ENCODE measurements around the gene VSIG10. TPM values are rescaled to one million over a fixed set of nuclear protein-coding genes. Genes with fewer than 3 reads are reported as not detected.

Gene VSIG10
- total and polyA plus RNA-seq, 2 of the 13 experiments (the other 11 are each of a cell fraction or from before 2014, with no cell fraction given): 25.6 to 42.5 TPM

DNA sequence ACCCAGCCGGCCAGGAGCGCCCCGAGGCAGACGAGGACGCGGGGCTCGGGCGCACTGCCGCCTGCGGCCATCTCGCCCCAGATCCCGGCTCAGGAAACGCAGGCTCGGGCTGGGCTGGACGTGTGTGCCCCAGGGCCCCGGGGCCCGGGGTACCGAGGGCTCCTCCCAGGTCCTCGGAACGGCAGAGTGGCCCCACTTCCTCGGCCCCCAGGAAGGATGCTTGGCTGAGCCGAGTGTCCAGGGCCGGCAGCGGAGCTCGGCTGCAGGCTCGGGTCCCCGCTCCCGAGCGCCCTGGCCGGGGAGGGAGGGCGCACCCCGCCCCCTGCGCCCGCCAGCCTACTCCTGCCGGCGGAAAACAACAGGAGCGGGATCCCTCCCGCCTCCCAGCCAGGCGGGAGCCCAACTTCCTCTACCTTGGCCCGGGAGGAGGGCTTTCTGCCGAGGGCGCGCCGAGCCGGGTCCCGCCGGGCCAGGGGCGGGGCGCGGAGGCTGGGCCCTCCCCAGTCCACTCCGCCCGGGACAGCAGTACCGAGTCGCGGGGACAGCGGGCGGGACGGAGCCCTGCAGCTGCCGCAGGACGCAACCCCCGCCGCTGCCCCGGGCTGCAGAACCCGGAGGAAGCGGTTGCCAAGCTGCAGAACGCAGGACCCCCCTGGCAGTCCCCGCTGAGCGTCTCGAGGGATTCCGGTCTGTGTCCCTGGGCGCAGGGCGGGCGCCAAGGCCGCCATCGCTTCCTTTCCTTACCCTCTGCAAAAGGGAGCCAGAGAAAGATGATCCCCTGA is at the start of gene VSIG10 (continued):
- TF ChIP-seq, protein P1, sequence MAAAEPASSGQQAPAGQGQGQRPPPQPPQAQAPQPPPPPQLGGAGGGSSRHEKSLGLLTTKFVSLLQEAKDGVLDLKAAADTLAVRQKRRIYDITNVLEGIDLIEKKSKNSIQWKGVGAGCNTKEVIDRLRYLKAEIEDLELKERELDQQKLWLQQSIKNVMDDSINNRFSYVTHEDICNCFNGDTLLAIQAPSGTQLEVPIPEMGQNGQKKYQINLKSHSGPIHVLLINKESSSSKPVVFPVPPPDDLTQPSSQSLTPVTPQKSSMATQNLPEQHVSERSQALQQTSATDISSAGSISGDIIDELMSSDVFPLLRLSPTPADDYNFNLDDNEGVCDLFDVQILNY (CRISPR knock-in tag; conservative IDR thresholded peaks at IDR 0.05): no peak
- TF ChIP-seq TCF12 (IDR thresholded peaks at IDR 0.05): no peak
- 0 out of 2 replicates have a peak, but pooled peaks have one; percentile 63 for TF ChIP-seq TCF12 (CRISPR knock-in tag; IDR thresholded peaks at IDR 0.05)
- TF ChIP-seq, protein P2, sequence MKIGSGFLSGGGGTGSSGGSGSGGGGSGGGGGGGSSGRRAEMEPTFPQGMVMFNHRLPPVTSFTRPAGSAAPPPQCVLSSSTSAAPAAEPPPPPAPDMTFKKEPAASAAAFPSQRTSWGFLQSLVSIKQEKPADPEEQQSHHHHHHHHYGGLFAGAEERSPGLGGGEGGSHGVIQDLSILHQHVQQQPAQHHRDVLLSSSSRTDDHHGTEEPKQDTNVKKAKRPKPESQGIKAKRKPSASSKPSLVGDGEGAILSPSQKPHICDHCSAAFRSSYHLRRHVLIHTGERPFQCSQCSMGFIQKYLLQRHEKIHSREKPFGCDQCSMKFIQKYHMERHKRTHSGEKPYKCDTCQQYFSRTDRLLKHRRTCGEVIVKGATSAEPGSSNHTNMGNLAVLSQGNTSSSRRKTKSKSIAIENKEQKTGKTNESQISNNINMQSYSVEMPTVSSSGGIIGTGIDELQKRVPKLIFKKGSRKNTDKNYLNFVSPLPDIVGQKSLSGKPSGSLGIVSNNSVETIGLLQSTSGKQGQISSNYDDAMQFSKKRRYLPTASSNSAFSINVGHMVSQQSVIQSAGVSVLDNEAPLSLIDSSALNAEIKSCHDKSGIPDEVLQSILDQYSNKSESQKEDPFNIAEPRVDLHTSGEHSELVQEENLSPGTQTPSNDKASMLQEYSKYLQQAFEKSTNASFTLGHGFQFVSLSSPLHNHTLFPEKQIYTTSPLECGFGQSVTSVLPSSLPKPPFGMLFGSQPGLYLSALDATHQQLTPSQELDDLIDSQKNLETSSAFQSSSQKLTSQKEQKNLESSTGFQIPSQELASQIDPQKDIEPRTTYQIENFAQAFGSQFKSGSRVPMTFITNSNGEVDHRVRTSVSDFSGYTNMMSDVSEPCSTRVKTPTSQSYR (CRISPR knock-in tag; IDR thresholded peaks at IDR 0.05; ENCODE audit: borderline replicate concordance): no peak
- TF ChIP-seq ZNF251 (CRISPR knock-in tag; IDR thresholded peaks at IDR 0.05): no peak
- TF ChIP-seq ZNF224 (CRISPR knock-in tag; IDR thresholded peaks at IDR 0.05): no peak
- no peak for TF ChIP-seq ZNF660 (CRISPR knock-in tag; IDR thresholded peaks at IDR 0.05; ENCODE audit: borderline replicate concordance, low read depth)
- TF ChIP-seq NPAS2 (CRISPR knock-in tag; IDR thresholded peaks at IDR 0.05; ENCODE audit: borderline replicate concordance): no peak
- TF ChIP-seq ZNF160 (CRISPR knock-in tag; IDR thresholded peaks at IDR 0.05): 0 out of 2 replicates have a peak, but pooled peaks have one; percentile 62
- no peak for TF ChIP-seq SMARCE1 (IDR thresholded peaks at IDR 0.05; ENCODE audit: borderline replicate concordance)
- TF ChIP-seq KLF12 (CRISPR knock-in tag; IDR thresholded peaks at IDR 0.05; ENCODE audit: borderline replicate concordance): no peak; the same call in 1 of the 2 replicates
- TF ChIP-seq, protein P3, sequence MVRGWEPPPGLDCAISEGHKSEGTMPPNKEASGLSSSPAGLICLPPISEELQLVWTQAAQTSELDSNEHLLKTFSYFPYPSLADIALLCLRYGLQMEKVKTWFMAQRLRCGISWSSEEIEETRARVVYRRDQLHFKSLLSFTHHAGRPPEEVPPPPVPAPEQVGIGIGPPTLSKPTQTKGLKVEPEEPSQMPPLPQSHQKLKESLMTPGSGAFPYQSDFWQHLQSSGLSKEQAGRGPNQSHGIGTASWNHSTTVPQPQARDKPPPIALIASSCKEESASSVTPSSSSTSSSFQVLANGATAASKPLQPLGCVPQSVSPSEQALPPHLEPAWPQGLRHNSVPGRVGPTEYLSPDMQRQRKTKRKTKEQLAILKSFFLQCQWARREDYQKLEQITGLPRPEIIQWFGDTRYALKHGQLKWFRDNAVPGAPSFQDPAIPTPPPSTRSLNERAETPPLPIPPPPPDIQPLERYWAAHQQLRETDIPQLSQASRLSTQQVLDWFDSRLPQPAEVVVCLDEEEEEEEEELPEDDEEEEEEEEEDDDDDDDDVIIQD (CRISPR knock-in tag; IDR thresholded peaks at IDR 0.05; ENCODE audit: low read depth): no peak
- TF ChIP-seq RORA (CRISPR knock-in tag; IDR thresholded peaks at IDR 0.05): no peak
- TF ChIP-seq, protein P4, sequence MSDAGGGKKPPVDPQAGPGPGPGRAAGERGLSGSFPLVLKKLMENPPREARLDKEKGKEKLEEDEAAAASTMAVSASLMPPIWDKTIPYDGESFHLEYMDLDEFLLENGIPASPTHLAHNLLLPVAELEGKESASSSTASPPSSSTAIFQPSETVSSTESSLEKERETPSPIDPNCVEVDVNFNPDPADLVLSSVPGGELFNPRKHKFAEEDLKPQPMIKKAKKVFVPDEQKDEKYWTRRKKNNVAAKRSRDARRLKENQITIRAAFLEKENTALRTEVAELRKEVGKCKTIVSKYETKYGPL (CRISPR knock-in tag; IDR thresholded peaks at IDR 0.05): peak; percentile 28; the same call in 1 of the 2 replicates
- TF ChIP-seq, protein P5, sequence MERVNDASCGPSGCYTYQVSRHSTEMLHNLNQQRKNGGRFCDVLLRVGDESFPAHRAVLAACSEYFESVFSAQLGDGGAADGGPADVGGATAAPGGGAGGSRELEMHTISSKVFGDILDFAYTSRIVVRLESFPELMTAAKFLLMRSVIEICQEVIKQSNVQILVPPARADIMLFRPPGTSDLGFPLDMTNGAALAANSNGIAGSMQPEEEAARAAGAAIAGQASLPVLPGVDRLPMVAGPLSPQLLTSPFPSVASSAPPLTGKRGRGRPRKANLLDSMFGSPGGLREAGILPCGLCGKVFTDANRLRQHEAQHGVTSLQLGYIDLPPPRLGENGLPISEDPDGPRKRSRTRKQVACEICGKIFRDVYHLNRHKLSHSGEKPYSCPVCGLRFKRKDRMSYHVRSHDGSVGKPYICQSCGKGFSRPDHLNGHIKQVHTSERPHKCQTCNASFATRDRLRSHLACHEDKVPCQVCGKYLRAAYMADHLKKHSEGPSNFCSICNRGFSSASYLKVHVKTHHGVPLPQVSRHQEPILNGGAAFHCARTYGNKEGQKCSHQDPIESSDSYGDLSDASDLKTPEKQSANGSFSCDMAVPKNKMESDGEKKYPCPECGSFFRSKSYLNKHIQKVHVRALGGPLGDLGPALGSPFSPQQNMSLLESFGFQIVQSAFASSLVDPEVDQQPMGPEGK (CRISPR knock-in tag; IDR thresholded peaks at IDR 0.05): peak; percentile 98
- TF ChIP-seq, protein P6, sequence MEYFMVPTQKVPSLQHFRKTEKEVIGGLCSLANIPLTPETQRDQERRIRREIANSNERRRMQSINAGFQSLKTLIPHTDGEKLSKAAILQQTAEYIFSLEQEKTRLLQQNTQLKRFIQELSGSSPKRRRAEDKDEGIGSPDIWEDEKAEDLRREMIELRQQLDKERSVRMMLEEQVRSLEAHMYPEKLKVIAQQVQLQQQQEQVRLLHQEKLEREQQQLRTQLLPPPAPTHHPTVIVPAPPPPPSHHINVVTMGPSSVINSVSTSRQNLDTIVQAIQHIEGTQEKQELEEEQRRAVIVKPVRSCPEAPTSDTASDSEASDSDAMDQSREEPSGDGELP (IDR thresholded peaks at IDR 0.05; ENCODE audit: borderline replicate concordance, low read depth): peak; percentile 14; the same call in 1 of the 2 replicates
- no peak for TF ChIP-seq SRSF4 (IDR thresholded peaks at IDR 0.05; ENCODE audit: low read depth, low read length, poor library complexity, severe bottlenecking)
- no peak for TF ChIP-seq ZNF292 (CRISPR knock-in tag; IDR thresholded peaks at IDR 0.05; ENCODE audit: borderline replicate concordance, low read depth)
- TF ChIP-seq SMAD1 (CRISPR knock-in tag; IDR thresholded peaks at IDR 0.05; ENCODE audit: borderline replicate concordance, low read depth): no peak
